Pancreas (tissue), 10 donors: ENCODE measurements around the gene FOXO1. TPM values are rescaled to one million over a fixed set of nuclear protein-coding genes. Genes with fewer than 3 reads are reported as not detected.

Experiments
- ATAC-seq, 4 donors: fragments of 200-7000 bp; cut with Tn5 transposase; one replicate each; pipeline versions ENCODE4 v1.8.0 to v1.9.1; 2020; ENCODE audit warnings: mild to moderate bottlenecking in 4 of 4, moderate library complexity in 4 of 4
- DNase-seq, 6 donors: peaks; one replicate each; pipeline ENCODE4 v3.0.0-alpha.2; 2020
- FAIRE-seq: peaks from 2 replicates; lab custom pipeline; 2012; peaks lifted over from hg19 to GRCh38; lab: Jason Lieb, UNC
- H3K27ac ChIP-seq, 4 donors: fragments of 200-600 bp; sonication (generic); 1 replicate in 3 of 4; 2 replicates in 1 of 4; pipeline versions ENCODE4 v1.5.0 to v1.8.0; 2020
- H3K27me3 ChIP-seq, 4 donors: fragments of 200-600 bp; one replicate each; pipeline ENCODE4 v1.8.0; 2021
- H3K36me3 ChIP-seq, 3 donors: fragments of 200-600 bp; sonication (generic) in 1 of 3; one replicate each; pipeline versions ENCODE4 v1.5.0 to v1.8.0; 2020 to 2021
- H3K4me1 ChIP-seq, 3 donors: fragments of 200-600 bp; one replicate each; pipeline ENCODE4 v1.8.0; 2021
- H3K4me3 ChIP-seq, 4 donors: fragments of 200-600 bp; sonication (generic) in 2 of 4; one replicate each; pipeline versions ENCODE4 v1.5.0 to v1.8.0; 2020 to 2021
- H3K9me3 ChIP-seq, 4 donors: fragments of 200-600 bp; one replicate each; pipeline ENCODE4 v1.8.0; 2021
- CTCF ChIP-seq, 4 donors: fragments of 200-600 bp; sonication (generic) in 3 of 4; IDR thresholded peaks; one replicate each; pipeline versions ENCODE4 v1.5.0 to v1.8.0; 2021; ENCODE audit warnings: antibody characterized with exemption in 4 of 4
- WGBS, 2 donors: extraction: QIAGEN DNeasy Blood & Tissue Kit; methylation state at CpG; one replicate each; pipeline ENCODE4 v1.1.7; 2013; 5-methylcytosine and 5-hydroxymethylcytosine counted together
- intact Hi-C, 3 donors: fragments of 100-400 bp; cut with DNase I; formaldehyde crosslinking; loops; one replicate each; pipeline versions ENCODE4 v1.11.1 to v1.14.2; 2022
- polyA plus RNA-seq, 2 donors: library from polyadenylated mRNA; stranded (reverse); fragments of 200-250 nt; gene quantifications; one replicate each; pipeline ENCODE4 v1.2.3, GENCODE V29; 2013
- total RNA-seq, 6 donors: library from RNA; stranded (reverse); fragmentation: NEBNext Ultra II Directional in 4 of 6; extraction: Animal tissue kit (Norgen Biotek cat#: 25700) in 4 of 6; gene quantifications; one replicate each; pipeline versions ENCODE4 v1.2.1 to v1.2.4, GENCODE V29; 2021 to 2023
- donor health status: healthy with polysubstance abuse.
- donor health status: DM: no; HTN: no; CAD: no; lungs with moderate emphysema.
- donor health status: DM: no; HTN: no; CAD: no.
- donor health status: control.
- donor health status: control.
- donor health status: Bipolar disorder and iron deficiency.
- donor health status: DM: yes; HTN: yes; CAD: no.
- donor health status: DM: no; HTN: no; CAD: no.
- donor health status: DM: no; HTN: no; CAD: no.
- donor health status: DM: yes; HTN: yes; CAD: no.

Gene FOXO1
- total and polyA plus RNA-seq, 8 donors, result 3.8 to 21.9 (median 15.0) TPM

GRCh38 chr13:40640845-40641458 lies 25.5 kb downstream of the FOXO1 start:
- no peak for ATAC-seq
- no peak for FAIRE-seq
- Histone ChIP-seq H3K4me1 (peaks cover 8 to 36% (median 9%) of the 10 kb centered on the region in 3 donors), H3K27me3 (no peaks in the 10 kb centered on the region), H3K36me3 (no peaks in the 10 kb centered on the region), H3K9me3 (no peaks in the 10 kb centered on the region), H3K4me3 (no peak overlapping the region), H3K27ac (no peak overlapping the region)
- TF ChIP-seq CTCF (IDR thresholded peaks at IDR 0.05), result no peak
- DNase-seq, result no peak
- WGBS, 2 donors, result 86 to 87% methylated on average over 11 of the region's 11 CpGs
- intact Hi-C loops, result no loop called here

- no peaks in the 10 kb centered on the region for H3K27me3 ChIP-seq
- no peaks in the 10 kb centered on the region for H3K36me3 ChIP-seq
- intact Hi-C loops, result no loop called here
- H3K4me1 ChIP-seq, result peaks cover 8 to 31% (median 9%) of the 10 kb centered on the region in 3 donors
- FAIRE-seq (no peak), DNase-seq (no peak), ATAC-seq (peak in 3 of 4 donors; percentile 27 to 31 (median 27))
- TF ChIP-seq CTCF (IDR thresholded peaks at IDR 0.05), result no peak
- H3K4me3 ChIP-seq, result no peak overlapping the region
- no peaks in the 10 kb centered on the region for H3K9me3 ChIP-seq
- 78% methylated on average over 6 of the region's 6 CpGs for WGBS, 2 donors
- H3K27ac ChIP-seq, result no peak overlapping the region
Observed at GRCh38 chr13:40640202-40640601, 26.2 kb downstream of the FOXO1 start.

- no peak for FAIRE-seq
- H3K36me3 ChIP-seq, result no peaks in the 10 kb centered on the region
- H3K27me3 ChIP-seq, result no peaks in the 10 kb centered on the region
- no peaks in the 10 kb centered on the region for H3K9me3 ChIP-seq
- no peak for TF ChIP-seq CTCF (IDR thresholded peaks at IDR 0.05)
- WGBS, 2 donors, result 63 to 66% methylated on average over 4 of the region's 4 CpGs
- ATAC-seq, result peak; percentile 46 to 80 (median 62)
- H3K4me3 ChIP-seq, result no peak overlapping the region
- intact Hi-C loops, result no loop called here
- no peak for DNase-seq
- peak overlapping the region in 1 of 4 donors; percentile 23 for H3K27ac ChIP-seq
- peaks cover 8 to 31% (median 9%) of the 10 kb centered on the region in 3 donors for H3K4me1 ChIP-seq
Observed at GRCh38 chr13:40639221-40639681, 27.2 kb downstream of the FOXO1 start.

GRCh38 chr13:40637643-40638042 lies 28.8 kb downstream of the FOXO1 start:
- ATAC-seq, result peak in 3 of 4 donors; percentile 41 to 61 (median 52)

More at GRCh38 chr13:40637643-40638042, 28.8 kb downstream of the FOXO1 start:
- TF ChIP-seq CTCF (IDR thresholded peaks at IDR 0.05), result no peak
- DNase-seq, result no peak
- WGBS, 2 donors, result 22 to 31% methylated on average over 5 of the region's 5 CpGs
- H3K9me3 ChIP-seq, result no peaks in the 10 kb centered on the region
- H3K36me3 ChIP-seq, result no peaks in the 10 kb centered on the region
- H3K27ac ChIP-seq, result no peak overlapping the region
- peaks cover 8 to 31% (median 9%) of the 10 kb centered on the region in 3 donors for H3K4me1 ChIP-seq
- H3K27me3 ChIP-seq, result no peaks in the 10 kb centered on the region
- H3K4me3 ChIP-seq, result no peak overlapping the region
- intact Hi-C loops, result no loop called here
- no peak for FAIRE-seq
